Psoas muscle (tissue), 8 donors: ENCODE data around the gene TCERG1L. TPM values are rescaled to one million over a fixed set of nuclear protein-coding genes. Genes with fewer than 3 reads are reported as not detected.

Source experiments
- ATAC-seq, 4 donors: fragments of 200-7000 bp; cut with Tn5 transposase; one replicate each; pipeline ENCODE4 v1.9.1; 2020; ENCODE audit warnings: moderate library complexity in 3 of 4, mild to moderate bottlenecking in 2 of 4
- DNase-seq, 2 donors: peaks; one replicate each; pipeline ENCODE4 v3.0.0-alpha.2; 2020
- H3K27ac ChIP-seq: fragments of 200-600 bp; one replicate; pipeline ENCODE4 v1.8.0; 2022
- H3K27me3 ChIP-seq, 3 donors: fragments of 200-600 bp in 1 of 3; one replicate each; pipeline versions ENCODE4 v1.6.1 to v1.8.0; 2013 to 2022; ENCODE audit warnings: low read length in 2 of 3, mild to moderate bottlenecking in 2 of 3, moderate library complexity in 1 of 3; ENCODE audit not compliant: insufficient read depth in 3 of 3
- H3K36me3 ChIP-seq, 2 donors: fragments of 200-600 bp in 1 of 2; one replicate each; pipeline versions ENCODE4 v1.6.1 to v1.8.0; 2013 to 2022; ENCODE audit warnings: low read depth in 1 of 2, mild to moderate bottlenecking in 1 of 2, moderate library complexity in 1 of 2; ENCODE audit not compliant: insufficient read depth in 1 of 2
- H3K4me1 ChIP-seq: fragments of 200-600 bp; one replicate; pipeline ENCODE4 v1.8.0; 2022
- H3K4me3 ChIP-seq: fragments of 200-600 bp; one replicate; pipeline ENCODE4 v1.8.0; 2022; ENCODE audit warnings: mild to moderate bottlenecking
- H3K9me3 ChIP-seq: fragments of 200-600 bp; one replicate; pipeline ENCODE4 v1.8.0; 2022
- WGBS, 3 donors: extraction: QIAGEN DNeasy Blood & Tissue Kit; methylation state at CpG; one replicate each; pipeline versions ENCODE4 v1.1.6 to v1.1.7; 2013; 5-methylcytosine and 5-hydroxymethylcytosine counted together
- intact Hi-C, 2 donors: fragments of 100-400 bp; cut with DNase I; formaldehyde crosslinking; loops; one replicate each; pipeline versions ENCODE4 v1.11.0 to v1.14.2; 2022
- polyA plus RNA-seq, 3 donors: library from polyadenylated mRNA; stranded (reverse); fragments of 200-250 nt; gene quantifications; one replicate each; pipeline ENCODE4 v1.2.3, GENCODE V29; 2013
- total RNA-seq, 4 donors: library from RNA; stranded (reverse); fragmentation: NEBNext Ultra II Directional in 2 of 4; extraction: Animal tissue kit (Norgen Biotek cat#: 25700) in 2 of 4; gene quantifications; one replicate each; pipeline versions ENCODE4 v1.2.1 to v1.2.4, GENCODE V29; 2021 to 2023
- TF ChIP-seq, protein P1 (sequence below): fragments of 200-600 bp; IDR thresholded peaks from one replicate; pipeline ENCODE4 v1.8.0; 2022; ENCODE audit warnings: antibody characterized with exemption
- donor health status: healthy with polysubstance abuse.
- donor health status: DM: no; HTN: no; CAD: no; lungs with moderate emphysema.
- donor health status: Bipolar disorder and iron deficiency.
- donor health status: healthy.
- donor health status: DM: yes; HTN: yes; CAD: no.
- donor health status: DM: no; HTN: no; CAD: no.
- donor health status: DM: no; HTN: no; CAD: no.
- donor health status: DM: yes; HTN: yes; CAD: no.

TCERG1L gene
- total and polyA plus RNA-seq, 7 donors, result 0.01 TPM; not detected in 6

DNA sequence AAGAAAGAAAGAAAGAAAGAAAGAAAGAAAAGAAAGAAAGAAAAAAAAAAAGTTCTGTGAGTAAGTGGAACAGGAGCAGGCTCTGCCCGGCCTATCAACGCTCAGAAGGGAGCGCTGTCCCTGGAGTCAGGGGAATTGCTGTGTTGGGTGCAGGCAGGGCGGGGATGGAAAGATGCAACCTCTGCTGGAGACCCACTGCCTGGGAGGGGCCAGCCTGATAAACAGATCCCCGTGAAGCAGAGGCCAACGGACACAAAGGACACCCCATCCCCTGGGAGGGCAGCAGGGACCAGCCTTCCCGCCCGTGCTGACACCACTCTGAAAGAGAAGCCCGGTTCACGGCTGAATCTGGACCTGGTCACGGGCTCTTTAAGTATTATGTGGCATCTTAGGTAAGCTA lies 54.5 kb downstream of the TCERG1L start:
- no peak for ATAC-seq
- Histone ChIP-seq H3K4me3 (no peak overlapping the region), H3K27me3 (peaks cover 0 to 15% (median 5%) of the 10 kb centered on the region in 3 donors), H3K36me3 (no peaks in the 10 kb centered on the region), H3K27ac (no peak overlapping the region), H3K4me1 (no peaks in the 10 kb centered on the region), H3K9me3 (no peaks in the 10 kb centered on the region)
- DNase-seq, result peak in 1 of 2 donors; percentile 35
- TF ChIP-seq, protein P1, sequence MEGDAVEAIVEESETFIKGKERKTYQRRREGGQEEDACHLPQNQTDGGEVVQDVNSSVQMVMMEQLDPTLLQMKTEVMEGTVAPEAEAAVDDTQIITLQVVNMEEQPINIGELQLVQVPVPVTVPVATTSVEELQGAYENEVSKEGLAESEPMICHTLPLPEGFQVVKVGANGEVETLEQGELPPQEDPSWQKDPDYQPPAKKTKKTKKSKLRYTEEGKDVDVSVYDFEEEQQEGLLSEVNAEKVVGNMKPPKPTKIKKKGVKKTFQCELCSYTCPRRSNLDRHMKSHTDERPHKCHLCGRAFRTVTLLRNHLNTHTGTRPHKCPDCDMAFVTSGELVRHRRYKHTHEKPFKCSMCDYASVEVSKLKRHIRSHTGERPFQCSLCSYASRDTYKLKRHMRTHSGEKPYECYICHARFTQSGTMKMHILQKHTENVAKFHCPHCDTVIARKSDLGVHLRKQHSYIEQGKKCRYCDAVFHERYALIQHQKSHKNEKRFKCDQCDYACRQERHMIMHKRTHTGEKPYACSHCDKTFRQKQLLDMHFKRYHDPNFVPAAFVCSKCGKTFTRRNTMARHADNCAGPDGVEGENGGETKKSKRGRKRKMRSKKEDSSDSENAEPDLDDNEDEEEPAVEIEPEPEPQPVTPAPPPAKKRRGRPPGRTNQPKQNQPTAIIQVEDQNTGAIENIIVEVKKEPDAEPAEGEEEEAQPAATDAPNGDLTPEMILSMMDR, result no peak
- 84 to 91% (median 89%) methylated on average over 11 of the region's 11 CpGs for WGBS, 3 donors
- intact Hi-C loops, result no loop called here

DNA sequence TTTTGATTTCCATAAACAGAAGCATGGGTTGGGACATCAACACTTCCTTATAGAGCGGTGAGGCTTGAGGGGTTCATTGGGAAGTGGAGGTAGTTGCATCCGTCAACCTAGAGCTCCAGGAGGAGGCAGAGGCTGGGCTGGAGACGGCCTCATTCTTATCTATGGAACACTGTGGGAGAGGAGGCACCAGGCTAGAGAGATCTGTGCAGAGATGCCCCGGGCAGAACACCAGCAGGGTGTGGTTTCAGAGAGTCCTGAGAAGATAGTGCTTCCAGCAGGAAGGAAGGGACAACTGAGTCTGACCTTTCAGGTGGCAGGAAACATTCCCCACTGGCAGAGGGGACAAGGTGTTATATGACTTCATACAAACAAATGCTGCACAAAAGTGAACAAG lies 56.7 kb downstream of the TCERG1L start:
- peaks cover 0 to 17% (median 8%) of the 10 kb centered on the region in 3 donors for H3K27me3 ChIP-seq
- H3K9me3 ChIP-seq, result no peaks in the 10 kb centered on the region
- no peak overlapping the region for H3K4me3 ChIP-seq
- intact Hi-C loops, result no loop called here
- ATAC-seq (no peak), DNase-seq (no peak)
- 84 to 92% (median 85%) methylated on average over 4 of the region's 4 CpGs for WGBS, 3 donors
- H3K4me1 ChIP-seq, result no peaks in the 10 kb centered on the region
- no peak overlapping the region for H3K27ac ChIP-seq
- H3K36me3 ChIP-seq, result no peaks in the 10 kb centered on the region
- TF ChIP-seq, protein P1, result no peak

DNA sequence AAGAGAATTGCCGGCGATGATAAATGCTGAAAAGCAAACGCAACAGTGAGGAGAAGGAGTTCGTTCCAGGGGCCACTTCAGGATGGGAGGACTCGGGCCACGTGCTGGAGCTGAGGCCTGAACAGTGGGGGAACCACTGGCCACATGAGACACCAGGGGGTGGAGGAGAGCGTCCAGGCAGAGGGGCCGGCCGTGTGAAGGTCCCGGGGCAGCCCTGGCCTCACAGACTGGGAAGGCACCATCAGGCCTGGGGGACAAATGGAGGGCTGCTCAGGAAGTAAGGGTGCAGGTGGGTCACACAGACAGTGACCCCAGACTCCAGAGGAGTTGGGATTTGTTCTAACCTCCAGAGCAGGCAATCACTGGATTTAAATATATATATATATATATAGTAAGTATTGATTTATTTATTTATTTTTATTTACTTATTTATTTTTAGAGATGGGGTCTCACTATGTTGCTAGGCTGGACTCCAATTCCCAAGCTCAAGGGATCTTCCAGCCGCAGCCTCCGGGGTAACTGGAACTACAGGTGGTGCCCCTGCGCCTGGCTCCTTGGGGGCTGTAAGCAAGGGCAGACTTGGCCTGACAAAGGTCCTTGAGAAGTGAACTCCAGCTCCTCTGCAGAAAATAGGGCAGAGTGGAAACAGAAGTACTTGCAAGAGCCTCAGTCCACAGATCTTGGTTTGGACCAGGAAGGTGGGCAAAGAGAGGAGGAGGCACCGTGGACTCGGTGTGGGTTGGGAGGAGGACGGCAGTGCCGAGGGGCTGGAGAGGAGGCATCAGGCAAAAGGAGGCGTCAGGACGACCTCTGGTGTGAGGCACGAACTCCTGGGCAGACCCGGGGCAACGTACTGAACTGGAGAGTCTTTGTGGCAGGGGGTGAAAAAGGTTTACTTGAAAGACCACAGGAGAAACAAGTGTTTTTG lies 57.3 kb downstream of the TCERG1L start:
- Histone ChIP-seq H3K27ac (no peak overlapping the region), H3K9me3 (no peaks in the 10 kb centered on the region), H3K4me3 (no peak overlapping the region), H3K27me3 (peaks cover 0 to 23% (median 8%) of the 10 kb centered on the region in 3 donors), H3K36me3 (no peaks in the 10 kb centered on the region), H3K4me1 (no peaks in the 10 kb centered on the region)
- TF ChIP-seq, protein P1, result no peak
- WGBS, 3 donors, result 91 to 95% (median 91%) methylated on average over 22 of the region's 22 CpGs
- peak in 1 of 2 donors; percentile 36 for DNase-seq
- ATAC-seq, result no peak
- intact Hi-C loops, result no loop called here

DNA sequence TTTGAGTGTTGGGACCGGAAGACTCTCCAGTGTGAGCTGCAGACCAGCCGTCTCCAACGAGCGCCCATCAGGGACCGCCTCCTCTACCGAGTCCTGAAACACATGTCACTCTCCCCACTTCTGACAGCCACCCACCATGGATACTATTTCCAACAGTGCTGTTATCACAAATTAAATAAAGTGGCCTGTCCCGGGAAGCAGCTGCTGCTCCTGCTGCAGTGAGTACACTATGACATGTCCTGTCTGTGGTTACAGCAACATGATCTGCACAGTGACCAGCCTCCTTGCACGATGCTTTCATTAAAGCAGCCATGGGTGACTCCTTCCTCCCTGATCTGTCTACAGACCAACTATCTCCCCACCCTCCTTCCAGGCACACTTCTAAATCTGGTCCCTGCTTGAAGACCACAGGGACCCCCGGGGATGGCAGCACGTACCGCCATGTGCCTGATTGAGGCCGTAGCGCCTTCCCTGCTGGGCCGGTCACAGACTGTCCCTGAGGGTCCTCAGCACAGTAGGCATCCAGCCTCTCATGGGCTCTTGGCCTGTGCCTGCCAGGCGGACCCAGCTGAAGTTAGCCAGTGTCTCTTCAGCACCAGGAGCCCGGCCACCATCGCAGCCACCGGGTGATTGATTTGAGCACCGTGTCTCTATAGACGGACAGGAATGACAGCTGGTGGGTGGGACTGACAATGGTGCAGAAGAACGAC lies 58.8 kb downstream of the TCERG1L start:
- no peaks in the 10 kb centered on the region for H3K9me3 ChIP-seq
- TF ChIP-seq, protein P1, result no peak
- intact Hi-C loops, result no loop called here
- no peak overlapping the region for H3K4me3 ChIP-seq
- no peak for ATAC-seq
- H3K27ac ChIP-seq, result no peak overlapping the region
- H3K27me3 ChIP-seq, result peaks cover 0 to 24% (median 8%) of the 10 kb centered on the region in 3 donors
- H3K36me3 ChIP-seq, result no peaks in the 10 kb centered on the region
- H3K4me1 ChIP-seq, result no peaks in the 10 kb centered on the region
- DNase-seq, result peak in 1 of 2 donors; percentile 42
- WGBS, 3 donors, result 73 to 75% (median 74%) methylated on average over 21 of the region's 21 CpGs
